T-helper 2 cell treated with Interferon-gamma antibody and Interleukin-4, amounts not matched to agents 5 μg/mL and 100 μg/mL, for 36 hours (primary cell): ENCODE measurements around the gene LRRC61.
"Not testable (repeated sequence)": the region's sequence is repeated elsewhere in the genome, so short reads cannot be mapped to it uniquely, and the experiment has no call there.

Experiments
- DNase-seq: peaks from one replicate; pipeline ENCODE4 v3.0.0; 2021; ENCODE audit warnings: low spot score
- H3K27ac Mint-ChIP-seq: one replicate; pipeline ENCODE4 v1.8.0; 2021; ENCODE audit warnings: mild to moderate bottlenecking, mixed read lengths
- H3K27me3 Mint-ChIP-seq: one replicate; pipeline ENCODE4 v1.8.0; 2021; ENCODE audit warnings: low read depth, mixed read lengths
- H3K36me3 Mint-ChIP-seq: one replicate; pipeline ENCODE4 v1.8.0; 2021; ENCODE audit warnings: low read depth, mixed read lengths
- H3K4me1 Mint-ChIP-seq: one replicate; pipeline ENCODE4 v1.8.0; 2021; ENCODE audit warnings: low read depth, mixed read lengths
- H3K4me3 Mint-ChIP-seq: one replicate; pipeline ENCODE4 v1.8.0; 2022; ENCODE audit warnings: mild to moderate bottlenecking, moderate library complexity, mixed read lengths
- H3K9me3 Mint-ChIP-seq: one replicate; pipeline ENCODE4 v1.8.0; 2021; ENCODE audit warnings: mixed read lengths

The LRRC61 gene

GRCh38 chr7:150302908-150303310, 20.2 kb upstream of the LRRC61 start:
- not testable (repeated sequence) for H3K4me1 Mint-ChIP-seq, DNase-seq, H3K27me3 Mint-ChIP-seq, H3K27ac Mint-ChIP-seq, H3K4me3 Mint-ChIP-seq
- Mint-ChIP-seq H3K9me3 (peaks cover 12% of the 10 kb centered on the region), H3K36me3 (peaks cover 10% of the 10 kb centered on the region)

GRCh38 chr7:150304499-150305258, 18.5 kb upstream of the LRRC61 start:
- Mint-ChIP-seq H3K36me3 (peaks cover 10% of the 10 kb centered on the region), H3K9me3 (peaks cover 18% of the 10 kb centered on the region)
- H3K27ac Mint-ChIP-seq, H3K4me3 Mint-ChIP-seq, H3K27me3 Mint-ChIP-seq, DNase-seq, H3K4me1 Mint-ChIP-seq: not testable (repeated sequence)

DNA sequence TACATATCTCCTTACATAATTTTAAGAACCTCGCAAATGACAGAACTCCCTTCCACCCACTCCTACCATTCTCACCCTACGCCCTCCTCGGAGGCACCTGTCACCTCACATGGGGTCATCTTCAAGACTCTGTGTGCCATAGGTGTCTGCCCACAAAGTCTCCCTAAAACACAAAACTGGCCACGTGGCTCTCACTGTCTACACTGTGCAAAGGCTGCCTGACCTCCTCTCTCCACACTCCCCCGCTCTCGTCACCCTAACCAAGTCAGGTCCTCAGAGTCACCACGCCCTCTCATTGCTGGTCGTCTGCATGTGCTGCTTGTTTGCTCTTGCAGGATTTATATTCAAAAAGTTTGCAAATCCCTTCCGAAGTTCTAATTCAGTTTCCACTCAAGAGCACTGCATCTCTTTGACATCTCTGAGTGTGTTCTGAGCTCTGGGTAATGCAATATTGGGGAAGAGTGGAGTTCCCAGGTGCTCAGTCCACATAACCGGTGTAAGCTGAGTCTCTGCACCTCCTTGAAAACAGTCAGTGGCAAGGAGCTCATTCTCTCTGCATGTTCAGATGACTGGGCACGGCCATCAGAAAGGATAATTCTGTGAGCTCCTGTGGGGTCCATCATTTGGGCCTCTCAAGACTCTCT, 17.8 kb upstream of the LRRC61 start:
- H3K4me1 Mint-ChIP-seq, H3K27ac Mint-ChIP-seq, DNase-seq, H3K27me3 Mint-ChIP-seq, H3K4me3 Mint-ChIP-seq: not testable (repeated sequence)
- peaks cover 10% of the 10 kb centered on the region for H3K36me3 Mint-ChIP-seq
- H3K9me3 Mint-ChIP-seq, result peaks cover 18% of the 10 kb centered on the region

DNA sequence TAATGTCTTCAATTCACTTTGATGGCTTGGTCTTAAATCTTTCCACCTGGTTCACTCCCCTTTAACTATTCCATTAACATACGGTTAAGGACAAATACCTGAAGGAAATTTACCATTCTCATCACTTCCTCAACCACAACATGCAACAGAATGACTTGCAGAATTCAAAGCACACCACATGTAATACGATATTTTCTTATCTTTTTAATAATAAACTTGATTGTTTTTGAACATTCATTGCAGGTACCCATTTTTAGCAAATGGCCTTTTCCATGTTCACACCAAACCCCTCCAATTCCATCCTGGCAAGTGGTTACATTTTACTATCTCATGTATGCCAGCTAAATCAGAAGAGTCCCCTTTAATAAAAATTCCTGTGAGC, 17.3 kb upstream of the LRRC61 start:
- H3K27me3 Mint-ChIP-seq, H3K4me1 Mint-ChIP-seq, H3K4me3 Mint-ChIP-seq, H3K27ac Mint-ChIP-seq, DNase-seq: not testable (repeated sequence)
- H3K36me3 Mint-ChIP-seq, result peaks cover 10% of the 10 kb centered on the region
- peaks cover 18% of the 10 kb centered on the region for H3K9me3 Mint-ChIP-seq

DNA sequence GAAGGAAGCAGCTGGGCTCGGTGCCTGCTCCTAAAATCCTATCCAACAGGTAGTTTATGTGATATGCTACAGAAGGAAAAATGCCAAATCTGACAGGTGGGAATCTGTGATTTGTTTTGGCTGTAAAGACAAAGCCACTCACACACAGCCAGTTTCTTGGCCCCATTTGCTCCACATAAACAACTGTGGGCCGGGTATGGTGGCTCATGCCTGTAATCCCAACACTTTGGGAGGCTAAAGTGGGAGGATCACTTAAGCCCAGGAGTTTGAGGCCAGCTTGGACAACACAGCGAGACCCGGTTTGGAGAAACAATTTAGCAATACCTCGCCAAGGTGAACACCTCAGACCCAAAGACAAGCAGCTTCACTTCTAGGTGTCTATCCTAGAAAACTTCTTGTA, 16.8 kb upstream of the LRRC61 start:
- H3K9me3 Mint-ChIP-seq, result peaks cover 18% of the 10 kb centered on the region
- H3K27ac Mint-ChIP-seq, DNase-seq, H3K4me3 Mint-ChIP-seq, H3K27me3 Mint-ChIP-seq, H3K4me1 Mint-ChIP-seq: not testable (repeated sequence)
- peaks cover 10% of the 10 kb centered on the region for H3K36me3 Mint-ChIP-seq

GRCh38 chr7:150307129-150307528, 16.0 kb upstream of the LRRC61 start:
- Mint-ChIP-seq H3K27ac (no peak overlapping the region), H3K27me3 (no peaks in the 10 kb centered on the region), H3K36me3 (peaks cover 10% of the 10 kb centered on the region), H3K4me3 (no peak overlapping the region), H3K4me1 (peaks cover 7% of the 10 kb centered on the region), H3K9me3 (peaks cover 18% of the 10 kb centered on the region)
- DNase-seq, result no peak

DNA sequence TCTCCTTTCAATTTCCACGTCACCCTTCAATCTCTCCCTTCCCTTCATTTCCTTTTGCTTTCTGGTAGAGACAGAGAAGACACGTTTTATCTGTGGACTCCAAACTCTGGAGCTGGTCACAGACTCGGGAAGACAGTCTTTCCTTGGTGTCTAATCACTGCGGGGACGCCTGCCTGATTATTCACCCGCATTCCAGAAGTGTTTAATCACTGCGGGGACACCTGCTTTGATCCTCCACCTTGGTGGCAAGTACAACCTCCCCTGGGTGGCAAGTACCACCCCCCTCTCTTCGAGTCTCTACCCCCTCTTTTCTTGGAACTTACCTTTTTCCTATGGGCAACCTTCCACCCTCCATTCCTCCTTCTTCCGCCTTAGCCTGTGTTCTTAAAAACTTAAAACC, 15.3 kb upstream of the LRRC61 start:
- Mint-ChIP-seq H3K27me3 (no peaks in the 10 kb centered on the region), H3K36me3 (peaks cover 10% of the 10 kb centered on the region), H3K27ac (no peak overlapping the region), H3K9me3 (peaks cover 18% of the 10 kb centered on the region), H3K4me1 (peaks cover 7% of the 10 kb centered on the region), H3K4me3 (no peak overlapping the region)
- DNase-seq, result no peak

DNA sequence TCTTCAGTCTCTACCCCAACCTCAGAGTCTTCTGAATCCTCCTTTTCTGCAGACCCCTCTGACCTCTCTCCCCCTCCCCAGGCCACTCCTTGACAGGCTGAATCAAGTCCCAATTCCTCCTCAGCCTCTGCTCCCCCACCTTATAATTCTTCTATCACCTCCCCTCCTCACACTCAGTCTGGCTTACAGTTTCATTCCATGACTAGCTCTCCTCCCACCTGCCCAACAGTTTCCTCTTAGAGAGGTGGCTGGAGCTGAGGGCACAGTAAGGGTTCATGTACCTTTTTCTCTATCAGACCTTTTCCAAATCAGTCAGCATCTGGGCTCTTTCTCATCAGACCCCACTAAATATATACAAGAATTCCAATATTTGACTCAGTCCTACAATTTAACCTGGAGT, 14.6 kb upstream of the LRRC61 start:
- Mint-ChIP-seq H3K27me3 (no peaks in the 10 kb centered on the region), H3K4me1 (peaks cover 7% of the 10 kb centered on the region), H3K9me3 (peaks cover 18% of the 10 kb centered on the region), H3K36me3 (peaks cover 10% of the 10 kb centered on the region), H3K4me3 (no peak overlapping the region), H3K27ac (no peak overlapping the region)
- DNase-seq, result no peak

- H3K9me3 Mint-ChIP-seq, result peaks cover 18% of the 10 kb centered on the region
- no peak overlapping the region for H3K4me3 Mint-ChIP-seq
- H3K36me3 Mint-ChIP-seq, result peaks cover 12% of the 10 kb centered on the region
- no peak for DNase-seq
- no peaks in the 10 kb centered on the region for H3K27me3 Mint-ChIP-seq
- H3K27ac Mint-ChIP-seq, result no peak overlapping the region
- H3K4me1 Mint-ChIP-seq, result peaks cover 4% of the 10 kb centered on the region
These were observed 12.0 kb upstream of the LRRC61 start for GRCh38 chr7:150311146-150311545.

DNA sequence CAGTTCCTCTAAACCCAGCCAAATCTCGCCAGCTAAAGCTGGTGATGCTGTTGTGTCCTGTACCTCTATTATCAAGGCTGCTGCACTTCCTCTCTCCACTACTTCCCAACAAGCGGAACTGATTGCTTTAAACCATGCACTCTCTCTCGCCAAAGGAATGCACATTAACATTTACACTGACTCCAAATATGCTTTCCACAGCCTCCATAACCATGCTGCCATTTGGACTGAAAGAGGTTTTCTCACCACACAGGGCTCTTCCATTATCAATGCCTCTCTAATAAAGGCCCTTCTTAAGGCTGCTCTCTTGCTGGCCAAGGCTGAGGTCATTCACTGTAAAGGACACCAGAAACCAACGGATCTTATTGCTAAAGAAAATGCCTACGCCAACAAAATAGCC, 11.4 kb upstream of the LRRC61 start:
- DNase-seq, result no peak
- Mint-ChIP-seq H3K27ac (no peak overlapping the region), H3K4me1 (peaks cover 4% of the 10 kb centered on the region), H3K9me3 (peaks cover 18% of the 10 kb centered on the region), H3K36me3 (peaks cover 12% of the 10 kb centered on the region), H3K27me3 (no peaks in the 10 kb centered on the region), H3K4me3 (no peak overlapping the region)

GRCh38 chr7:150312649-150313366, 10.3 kb upstream of the LRRC61 start:
- H3K9me3 Mint-ChIP-seq, H3K4me3 Mint-ChIP-seq, H3K27ac Mint-ChIP-seq, DNase-seq, H3K36me3 Mint-ChIP-seq, H3K27me3 Mint-ChIP-seq, H3K4me1 Mint-ChIP-seq: not testable (repeated sequence)

DNA sequence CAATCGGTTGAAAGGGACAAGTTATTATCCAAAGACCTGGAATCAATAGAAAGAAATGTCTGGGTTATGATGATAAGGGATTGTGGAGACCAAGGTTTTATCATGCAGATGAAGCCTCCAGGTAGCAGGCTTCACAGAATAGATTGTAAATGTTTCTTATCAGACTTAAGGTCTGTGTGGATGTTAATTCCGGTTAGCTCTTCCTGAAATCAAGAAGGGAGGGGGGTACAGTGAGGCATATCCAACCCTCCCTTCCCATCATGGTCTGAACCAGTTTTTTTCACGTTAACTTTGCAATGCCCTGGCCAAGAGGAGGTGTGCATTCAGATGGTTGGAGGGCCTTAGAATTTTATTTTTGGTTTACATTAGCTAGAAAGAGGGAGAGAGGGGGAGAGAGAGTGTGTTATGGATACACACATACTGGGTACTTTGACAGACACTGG, 9.8 kb upstream of the LRRC61 start:
- no peak for DNase-seq
- H3K9me3 Mint-ChIP-seq, result peaks cover 2% of the 10 kb centered on the region
- no peaks in the 10 kb centered on the region for H3K4me1 Mint-ChIP-seq
- no peak overlapping the region for H3K27ac Mint-ChIP-seq
- no peak overlapping the region for H3K4me3 Mint-ChIP-seq
- H3K27me3 Mint-ChIP-seq, result no peaks in the 10 kb centered on the region
- peaks cover 5% of the 10 kb centered on the region for H3K36me3 Mint-ChIP-seq

- Mint-ChIP-seq H3K27me3 (no peaks in the 10 kb centered on the region), H3K4me3 (no peak overlapping the region), H3K36me3 (peaks cover 5% of the 10 kb centered on the region), H3K4me1 (no peaks in the 10 kb centered on the region), H3K27ac (no peak overlapping the region), H3K9me3 (no peaks in the 10 kb centered on the region)
- DNase-seq, result no peak
These were observed 9.3 kb upstream of the LRRC61 start for GRCh38 chr7:150313870-150314269.

DNA sequence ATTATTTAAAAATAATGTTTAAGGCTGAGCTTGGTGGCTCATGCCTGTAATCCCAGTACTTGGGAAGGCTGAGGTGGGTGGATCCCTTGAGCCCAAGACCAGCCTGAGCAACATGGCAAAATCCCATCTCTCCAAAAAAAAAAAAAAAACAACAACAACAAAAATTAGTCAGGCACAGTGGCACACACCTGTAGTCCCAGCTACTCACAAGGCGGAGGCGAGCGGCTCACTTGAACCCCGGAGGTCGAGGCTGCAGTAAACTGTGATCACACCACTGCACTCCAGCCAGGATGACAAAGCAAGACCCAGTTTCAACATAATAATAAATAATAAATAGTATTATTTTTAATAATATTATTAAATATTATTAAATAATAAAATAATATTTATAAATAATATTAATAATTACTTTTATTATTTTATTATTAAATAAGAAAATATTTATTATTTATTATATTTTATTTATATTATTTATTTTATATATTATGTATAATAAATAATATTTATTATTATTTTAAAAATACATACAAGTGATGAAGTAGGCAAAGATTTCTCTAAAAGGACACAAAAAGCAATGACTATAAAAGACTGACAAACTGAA, 8.4 kb upstream of the LRRC61 start:
- Mint-ChIP-seq H3K27me3 (no peaks in the 10 kb centered on the region), H3K4me3 (no peak overlapping the region), H3K9me3 (no peaks in the 10 kb centered on the region), H3K36me3 (peaks cover 5% of the 10 kb centered on the region), H3K27ac (no peak overlapping the region), H3K4me1 (no peaks in the 10 kb centered on the region)
- no peak for DNase-seq
